HG03045 (cell line): ENCODE measurements around the gene MICAL3.

Source experiments
- ATAC-seq: cut with Tn5 transposase; IDR thresholded peaks from one replicate; pipeline ENCODE4 v1.9.1; 2021; ENCODE audit warnings: mild to moderate bottlenecking, moderate library complexity; ENCODE audit not compliant: unreplicated experiment

Gene MICAL3

DNA sequence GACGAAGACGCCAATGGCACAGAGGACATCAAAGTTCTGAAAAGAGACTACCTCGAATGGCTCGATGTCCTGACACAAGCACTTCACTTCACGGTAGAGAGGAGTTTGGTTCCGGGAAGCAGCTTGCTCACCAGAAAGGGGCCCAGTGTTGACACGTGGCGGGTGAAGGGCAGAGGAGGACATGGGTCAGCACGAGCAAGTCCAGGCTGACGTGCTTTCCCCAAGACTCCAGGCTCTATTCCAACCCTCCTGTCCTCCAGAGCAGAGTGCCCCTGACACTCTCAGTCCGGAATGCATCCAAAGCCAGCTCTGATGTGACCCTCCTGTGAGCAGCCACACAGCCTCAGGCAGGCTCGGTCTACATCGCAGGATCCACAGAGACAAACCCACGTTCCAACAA lies 172.6 kb downstream of the MICAL3 start:
- no peak for ATAC-seq

DNA sequence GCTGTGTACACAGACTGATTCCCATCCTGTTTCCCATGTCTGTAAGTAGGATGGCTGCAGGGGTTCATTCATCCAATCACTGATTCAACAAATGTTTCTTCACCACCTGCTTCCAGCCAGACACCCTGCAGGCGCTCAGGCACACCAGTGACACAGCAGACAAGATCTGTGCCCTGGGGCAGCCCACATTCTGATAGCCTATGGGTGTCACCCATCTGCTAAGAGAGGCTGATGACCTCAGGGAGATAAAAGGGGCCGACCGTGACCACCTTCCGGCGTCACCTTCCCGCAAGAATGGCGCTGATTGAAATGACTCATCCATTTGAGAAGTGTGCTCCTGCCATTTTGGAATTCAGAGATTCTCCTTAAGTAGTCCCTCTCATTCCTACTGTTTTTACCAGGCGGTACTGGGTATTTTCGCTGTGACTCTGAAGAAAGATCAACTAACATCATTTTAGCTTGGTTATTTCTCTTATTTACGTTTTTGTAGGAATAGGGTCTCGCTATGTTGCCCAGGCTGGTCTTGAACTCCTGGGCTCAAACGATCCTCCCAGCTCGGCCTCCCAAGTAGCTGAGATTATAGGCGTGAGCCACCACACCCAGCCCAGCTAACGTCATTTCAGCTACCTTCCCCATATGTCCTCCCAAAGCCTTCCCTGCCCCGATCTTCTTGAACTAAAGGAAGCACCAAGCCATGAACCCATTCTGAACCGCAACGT lies 176.8 kb downstream of the MICAL3 start:
- no peak for ATAC-seq

DNA sequence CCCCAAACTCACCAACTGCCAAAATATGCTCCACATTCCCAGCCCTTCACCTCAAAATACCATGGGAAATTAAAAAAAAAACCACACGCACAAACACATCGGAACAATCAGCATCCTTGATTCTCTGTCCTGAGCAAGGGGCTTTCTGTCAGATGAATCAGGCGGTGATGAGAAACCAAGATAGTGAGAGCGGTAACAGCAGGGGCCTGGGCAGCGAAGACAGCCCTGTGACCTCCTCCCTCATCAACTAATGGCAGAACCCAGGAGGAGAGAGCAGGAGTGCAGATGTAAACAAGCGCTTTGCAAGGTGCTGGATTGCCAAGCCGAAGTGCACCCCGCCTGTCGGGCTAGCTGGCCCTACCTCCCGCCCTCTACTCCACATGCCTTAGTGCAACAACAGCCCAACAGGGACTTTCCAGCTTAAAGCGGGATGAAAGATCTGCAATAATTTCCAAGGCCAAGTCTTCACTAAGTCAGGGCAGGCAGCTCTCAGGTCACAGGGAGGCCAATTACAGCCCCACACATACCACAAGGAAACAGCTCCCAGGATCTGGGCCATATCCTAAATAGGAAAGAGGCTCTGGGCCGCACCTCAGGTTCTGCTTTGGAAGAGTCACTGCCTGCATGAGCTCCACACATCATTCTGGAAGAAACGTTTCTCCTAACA lies 177.9 kb downstream of the MICAL3 start:
- ATAC-seq: no peak

DNA sequence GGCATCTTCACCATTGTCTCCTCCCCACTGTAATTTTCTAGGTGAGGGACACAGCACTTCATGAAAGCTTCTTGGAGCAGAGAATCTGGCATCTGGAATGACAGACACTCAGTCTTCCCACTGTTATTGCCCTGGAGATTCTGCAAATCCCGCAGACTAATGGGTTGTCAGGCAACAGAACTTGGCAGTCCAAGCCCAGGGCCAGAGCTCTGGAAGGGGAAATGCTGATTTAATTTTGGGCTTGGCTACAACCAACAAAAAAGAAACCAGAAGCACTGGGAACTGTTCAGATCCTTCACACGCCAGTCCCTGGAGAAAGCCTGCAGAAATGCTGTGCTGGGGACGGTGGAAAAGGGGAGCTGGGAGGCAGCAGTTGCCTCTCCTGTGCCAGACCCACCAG lies 178.6 kb downstream of the MICAL3 start:
- no peak for ATAC-seq

DNA sequence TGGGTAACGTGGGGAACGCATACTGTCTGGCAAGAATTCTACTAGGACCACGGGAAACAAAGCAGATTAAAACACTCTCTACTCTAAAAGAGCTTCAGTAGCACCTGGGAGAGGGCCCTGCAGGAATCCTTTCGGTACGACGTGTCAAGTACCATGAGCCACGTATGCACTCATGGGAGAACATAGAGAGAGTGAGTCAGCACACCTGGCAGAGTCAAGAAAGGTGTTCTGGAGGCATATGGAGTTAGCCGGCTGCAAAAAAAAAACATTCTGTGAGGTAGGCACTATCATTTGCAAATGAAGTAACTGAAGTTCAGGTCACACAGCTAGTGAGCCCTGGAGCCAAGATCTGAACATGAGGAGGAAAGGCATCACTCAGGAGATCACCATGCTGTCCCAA lies 179.0 kb downstream of the MICAL3 start:
- no peak for ATAC-seq

DNA sequence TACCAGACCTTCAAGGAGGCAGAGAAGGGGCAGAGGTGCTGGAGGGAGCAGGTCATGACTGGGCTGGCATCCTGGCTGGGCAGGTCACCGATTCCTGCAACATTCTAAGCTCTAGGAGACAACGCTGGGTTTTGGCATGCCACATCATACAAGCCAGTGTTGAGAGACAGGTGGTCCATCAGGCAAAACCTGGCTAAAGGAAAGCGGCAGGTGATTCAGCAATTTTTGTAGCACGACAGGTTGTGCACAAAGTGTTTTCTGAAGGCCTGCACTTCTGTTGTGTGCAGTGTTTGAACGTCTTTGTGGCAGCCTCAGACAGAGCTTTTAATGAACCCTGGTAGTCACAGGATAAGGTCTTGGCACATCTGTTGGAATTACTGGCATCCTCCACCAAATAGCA lies 180.2 kb downstream of the MICAL3 start:
- ATAC-seq: no peak

DNA sequence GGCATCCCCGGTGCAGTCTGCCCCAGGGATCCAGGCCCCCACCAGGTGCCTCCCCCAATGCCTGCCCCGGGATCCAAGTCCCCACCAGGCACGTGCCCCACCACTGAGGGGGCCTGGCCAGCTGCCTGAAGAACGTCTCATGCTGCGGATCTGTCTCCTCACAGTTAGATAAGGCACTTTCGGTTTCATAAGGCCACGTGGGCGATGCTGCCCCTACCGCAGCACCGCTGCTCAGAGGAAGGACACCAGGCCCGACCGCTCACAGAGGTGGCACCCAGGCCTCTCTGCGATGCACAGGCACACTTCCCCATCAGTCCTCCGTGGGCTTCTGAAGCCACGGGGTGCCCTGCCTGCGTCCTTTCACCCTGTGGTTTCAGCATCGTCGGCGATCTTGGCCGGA lies 182.0 kb downstream of the MICAL3 start:
- no peak for ATAC-seq

DNA sequence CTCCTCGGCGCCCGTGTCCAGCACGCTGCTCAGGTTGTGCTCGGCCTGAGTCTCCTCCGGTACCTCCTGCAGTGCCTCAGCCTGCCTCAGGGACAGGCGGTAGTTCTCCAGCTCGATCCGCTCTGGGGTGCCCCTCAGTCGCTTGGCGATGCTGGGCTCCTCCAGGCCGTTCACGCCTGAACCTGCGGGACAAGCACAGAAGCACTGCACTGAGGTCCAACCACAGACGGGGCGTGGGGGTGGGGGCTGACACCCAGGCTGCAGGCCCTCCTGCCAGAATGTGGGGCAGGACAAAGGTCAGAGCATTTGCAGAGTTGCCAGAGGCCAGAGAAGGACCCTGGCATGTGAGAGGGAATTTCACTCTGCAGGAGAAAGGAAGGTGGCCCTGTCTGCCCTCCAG lies 182.5 kb downstream of the MICAL3 start:
- ATAC-seq: no peak

DNA sequence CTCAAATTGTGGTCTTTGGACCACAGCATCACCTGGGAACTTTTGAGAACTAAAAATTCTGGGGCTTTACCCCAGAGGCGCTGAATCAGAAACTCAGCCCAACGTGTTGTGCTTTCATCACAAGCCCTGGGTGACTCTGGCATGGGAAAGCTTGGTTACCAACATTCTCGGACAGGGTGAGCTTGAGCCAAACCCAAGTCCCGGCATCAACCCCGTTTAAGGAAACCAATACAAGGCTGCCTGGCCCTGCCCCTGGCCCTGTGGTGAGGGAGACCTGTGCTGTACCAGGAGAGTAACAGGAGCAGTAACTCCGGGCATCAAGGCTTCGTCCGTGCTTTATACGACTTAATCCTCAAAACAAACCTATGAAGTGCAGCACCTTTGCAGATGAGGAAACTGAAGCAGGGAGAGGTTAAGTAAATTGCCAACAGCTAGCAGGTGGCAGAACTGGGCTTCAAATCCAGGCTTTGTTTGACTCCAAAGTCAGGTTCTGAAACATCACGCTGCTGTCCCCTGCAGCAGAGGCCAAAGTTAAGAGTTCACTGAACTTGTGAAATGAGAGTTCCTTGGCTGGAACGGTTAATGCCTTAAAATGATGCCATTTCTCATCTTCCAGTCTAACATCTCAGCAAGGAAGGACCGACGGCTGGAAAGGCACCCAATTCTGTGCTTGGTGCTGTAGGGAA lies 186.0 kb downstream of the MICAL3 start:
- no peak for ATAC-seq

DNA sequence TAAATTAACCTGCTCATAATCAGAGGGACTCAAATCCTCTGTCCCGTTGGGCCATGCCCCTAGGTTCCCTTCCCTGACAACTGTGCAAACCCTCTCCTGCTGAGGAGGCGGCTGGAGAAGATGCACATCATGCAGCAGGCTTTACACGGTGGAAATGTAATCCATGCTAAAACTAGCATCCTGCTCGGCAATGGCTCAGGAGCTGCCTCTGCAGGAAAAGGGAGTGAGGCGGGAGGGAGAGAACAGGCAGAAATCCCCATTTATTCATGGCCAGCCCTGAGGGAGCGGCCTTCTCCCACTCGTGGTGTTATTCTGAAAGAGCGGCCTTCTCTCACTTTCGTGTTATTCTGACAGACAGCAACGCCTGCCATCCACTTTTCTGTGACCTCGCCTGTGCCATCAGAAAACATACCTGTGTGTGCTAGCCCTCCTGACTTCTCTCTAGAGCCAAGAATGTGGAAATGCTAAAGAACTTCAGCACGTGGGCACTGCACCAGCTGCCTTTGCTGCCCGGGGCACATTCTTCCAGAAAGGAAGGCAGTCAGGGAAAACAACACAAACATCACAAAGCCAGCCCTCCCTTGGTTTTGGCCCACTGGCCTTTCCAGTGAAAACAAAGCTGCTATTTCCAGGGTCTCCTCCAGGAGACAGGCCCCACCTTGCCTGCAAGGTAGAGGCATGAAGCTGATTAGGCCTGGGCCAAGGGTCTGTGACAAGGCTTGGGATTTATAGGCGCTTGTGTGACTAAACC lies 187.2 kb downstream of the MICAL3 start:
- no peak for ATAC-seq

DNA sequence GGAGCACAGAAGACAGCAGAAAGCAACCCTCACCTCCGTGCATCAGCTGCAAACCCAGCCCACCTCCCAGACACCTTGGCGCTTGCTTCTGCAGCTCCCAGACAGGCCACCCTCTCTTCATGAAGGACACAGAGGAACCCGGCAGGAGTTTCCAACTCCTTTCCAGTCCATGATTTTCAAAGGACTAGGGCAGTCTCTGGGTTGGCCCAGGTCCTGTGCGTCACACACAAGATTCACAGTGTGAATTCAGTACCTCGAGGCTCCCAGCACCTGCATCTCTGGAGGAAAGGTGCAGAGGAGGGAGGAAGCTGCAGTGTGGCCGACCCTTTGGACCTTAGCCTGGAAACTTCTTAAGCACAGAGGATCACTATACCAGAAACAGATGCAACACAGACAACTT lies 189.1 kb downstream of the MICAL3 start:
- ATAC-seq: no peak

DNA sequence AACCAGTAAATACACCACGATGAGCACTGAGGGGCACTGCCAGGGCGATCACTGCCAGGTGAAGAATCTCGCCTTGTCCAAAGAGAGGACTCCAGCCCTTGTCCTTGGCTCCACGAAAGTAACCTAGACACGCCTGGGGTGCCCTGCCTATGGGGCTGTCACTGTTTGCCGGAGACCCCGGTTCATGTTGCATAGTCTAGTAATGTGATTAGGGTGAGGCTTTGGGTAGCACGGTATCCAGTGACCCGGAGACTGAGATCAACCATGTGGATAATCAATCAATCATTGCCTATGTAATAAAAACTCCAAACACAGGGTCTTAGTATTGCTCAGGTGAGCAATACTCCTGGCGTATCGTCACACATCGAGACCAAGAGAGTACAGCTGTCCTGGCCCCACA lies 190.9 kb downstream of the MICAL3 start:
- ATAC-seq: no peak

DNA sequence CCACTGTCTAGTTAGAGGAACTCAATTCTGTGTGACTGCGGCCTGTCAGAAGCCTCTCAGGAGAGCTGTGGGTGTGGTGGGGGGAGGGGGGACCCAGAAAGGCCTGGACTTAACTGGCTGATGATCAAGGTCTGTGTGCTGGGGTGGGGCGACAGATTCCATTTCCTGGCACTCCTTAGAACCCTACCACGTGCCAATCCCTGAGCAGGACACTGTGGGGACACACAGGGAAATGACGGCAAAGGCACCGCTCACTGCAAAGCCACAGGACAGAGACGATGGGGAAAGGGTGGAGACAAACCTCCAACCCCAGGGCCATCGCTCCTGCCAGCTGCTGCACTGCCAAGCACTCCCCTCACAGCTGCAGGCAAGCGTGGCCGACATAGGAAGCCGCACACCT lies 191.7 kb downstream of the MICAL3 start:
- no peak for ATAC-seq

DNA sequence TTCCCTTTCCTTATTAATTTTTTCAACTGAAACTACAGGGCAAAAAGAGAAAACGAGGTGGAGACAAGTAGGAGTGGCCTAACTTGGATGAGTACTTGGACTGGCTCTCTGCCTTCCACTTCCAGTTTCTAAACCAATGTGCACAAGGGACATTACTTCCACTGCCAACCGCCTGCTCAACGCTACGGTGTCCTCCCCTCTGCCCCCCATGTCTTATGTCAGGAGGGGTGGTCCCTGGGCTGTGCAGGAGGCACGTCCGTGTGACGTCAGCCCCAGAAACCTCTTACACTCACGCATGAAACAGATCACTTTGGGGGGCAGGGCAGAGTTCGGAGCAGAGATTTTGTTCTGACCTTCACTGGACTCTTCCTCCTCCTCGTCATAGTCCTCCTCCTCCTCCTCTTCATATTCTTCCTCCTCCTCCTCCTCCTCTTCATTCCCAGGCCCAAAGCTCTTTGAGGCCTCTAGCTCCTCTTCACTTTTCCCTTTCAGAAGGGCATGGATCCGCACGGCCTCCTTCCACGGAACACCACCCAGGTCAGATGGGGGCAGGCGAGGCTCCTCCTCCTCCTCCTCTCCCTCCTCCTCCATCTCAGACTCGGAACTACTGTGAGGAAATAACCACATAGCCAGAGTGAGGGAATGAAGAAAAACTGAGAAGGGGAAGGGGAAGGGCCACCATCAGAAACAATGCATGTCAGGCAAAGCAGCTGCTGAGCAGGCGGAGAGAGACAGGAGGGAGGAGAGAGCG lies 192.7 kb downstream of the MICAL3 start:
- no peak for ATAC-seq

DNA sequence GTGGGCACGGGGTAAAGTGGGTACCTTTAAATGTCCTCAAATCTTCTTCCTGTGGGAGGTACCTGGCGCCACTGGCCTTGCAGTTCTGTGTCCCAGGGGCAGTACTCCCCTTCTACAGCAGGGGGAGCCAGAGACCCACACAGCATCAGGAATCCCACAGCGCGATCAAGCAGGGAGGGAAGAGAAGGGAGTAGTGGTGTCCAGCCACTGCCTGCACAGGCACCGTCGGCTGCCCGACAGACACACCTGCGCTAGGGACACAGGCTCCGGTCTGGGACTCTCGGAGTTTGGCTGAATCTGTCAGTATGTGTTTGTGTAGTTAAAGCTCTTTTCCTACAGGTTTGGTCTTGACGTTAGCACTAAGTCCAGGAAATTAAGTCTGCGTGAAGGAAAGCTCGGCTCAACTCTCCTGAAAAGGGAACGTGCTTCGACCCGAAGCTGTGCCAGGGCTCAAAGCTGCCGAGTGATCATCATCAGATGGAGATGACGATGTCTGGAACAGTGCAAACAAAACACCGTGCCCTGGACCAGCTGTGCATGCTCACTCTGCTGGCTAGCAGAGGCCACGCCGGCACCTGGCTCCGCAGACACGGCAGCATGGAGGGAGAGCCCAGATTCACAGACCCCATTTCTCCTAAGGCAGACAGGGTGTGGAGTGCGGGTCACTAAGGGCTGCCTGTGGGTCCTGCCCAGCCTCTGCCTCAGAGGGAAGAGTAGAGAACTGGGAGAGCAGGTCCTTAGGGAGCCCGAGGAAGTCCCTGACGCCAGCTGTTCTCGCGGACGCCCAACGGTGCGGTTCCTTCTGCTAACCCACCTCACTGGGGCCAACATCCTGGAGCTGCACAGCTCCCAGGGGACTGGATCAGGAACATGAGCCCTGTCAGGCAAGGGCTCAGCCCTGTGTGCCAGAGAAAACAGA lies 194.1 kb downstream of the MICAL3 start:
- ATAC-seq: no peak

DNA sequence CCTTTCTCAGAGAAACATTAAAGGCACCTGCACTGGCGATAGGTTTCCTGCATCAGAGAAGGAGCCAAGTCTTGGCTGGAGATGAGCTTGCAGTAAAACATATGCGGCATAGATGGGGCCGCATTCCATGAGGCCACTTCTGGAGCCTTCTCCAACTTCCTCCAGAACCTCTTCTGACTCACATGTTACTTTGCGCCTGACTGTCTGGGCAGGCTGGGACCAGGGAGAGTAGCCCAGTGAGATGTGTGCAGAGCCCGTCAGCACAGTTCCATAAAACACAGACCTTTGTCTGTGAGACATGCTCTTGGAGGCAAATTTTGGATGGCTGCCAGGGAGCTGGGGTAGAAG lies 194.7 kb downstream of the MICAL3 start:
- ATAC-seq: no peak

DNA sequence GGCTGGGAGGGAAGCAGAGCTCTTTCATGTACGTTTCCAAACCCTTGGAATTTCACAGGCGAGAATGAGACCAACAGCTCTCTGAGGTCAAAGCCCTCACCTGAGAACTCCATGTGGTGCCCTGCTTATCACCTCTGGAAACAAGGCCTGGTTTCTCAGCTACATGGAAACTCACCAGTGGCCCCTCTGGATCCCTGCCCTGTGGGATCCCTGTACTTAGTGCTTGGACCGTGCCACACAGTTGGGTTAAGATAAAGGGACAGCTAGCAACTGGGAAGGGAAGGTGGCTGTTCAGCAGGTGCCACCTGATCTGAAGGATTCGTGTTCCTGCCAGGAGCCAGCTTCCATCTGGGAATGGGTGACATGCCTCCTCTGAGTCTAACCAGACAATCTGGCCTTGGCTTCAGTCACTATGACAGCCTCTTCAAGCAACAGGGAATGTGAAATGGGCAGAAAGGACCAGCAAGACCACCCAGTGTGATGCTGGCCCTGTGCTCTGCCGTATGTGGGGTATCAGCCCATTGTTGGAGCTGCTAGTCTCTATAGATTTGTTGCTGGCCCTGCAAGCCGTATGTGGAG lies 195.8 kb downstream of the MICAL3 start:
- ATAC-seq: no peak

DNA sequence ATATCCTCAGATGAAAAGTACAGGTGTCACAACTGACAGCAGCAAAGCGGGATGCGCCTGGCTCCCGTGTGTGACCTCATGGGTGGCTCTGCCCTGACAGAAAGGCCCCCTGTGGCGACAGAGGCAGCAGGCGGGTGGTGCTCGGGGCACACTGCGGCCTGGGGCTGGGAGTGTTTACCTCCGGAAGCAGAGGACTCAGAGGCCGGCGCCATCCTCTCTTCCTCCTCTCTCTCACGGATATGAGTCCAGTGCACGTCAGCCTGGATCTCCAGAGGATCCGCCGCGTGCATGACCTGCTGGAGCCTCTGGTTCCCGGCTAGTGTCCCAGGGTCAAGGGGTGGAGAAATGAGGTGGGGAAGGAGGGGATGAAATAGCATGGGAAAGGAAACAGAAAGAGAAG lies 196.9 kb downstream of the MICAL3 start:
- ATAC-seq: no peak

DNA sequence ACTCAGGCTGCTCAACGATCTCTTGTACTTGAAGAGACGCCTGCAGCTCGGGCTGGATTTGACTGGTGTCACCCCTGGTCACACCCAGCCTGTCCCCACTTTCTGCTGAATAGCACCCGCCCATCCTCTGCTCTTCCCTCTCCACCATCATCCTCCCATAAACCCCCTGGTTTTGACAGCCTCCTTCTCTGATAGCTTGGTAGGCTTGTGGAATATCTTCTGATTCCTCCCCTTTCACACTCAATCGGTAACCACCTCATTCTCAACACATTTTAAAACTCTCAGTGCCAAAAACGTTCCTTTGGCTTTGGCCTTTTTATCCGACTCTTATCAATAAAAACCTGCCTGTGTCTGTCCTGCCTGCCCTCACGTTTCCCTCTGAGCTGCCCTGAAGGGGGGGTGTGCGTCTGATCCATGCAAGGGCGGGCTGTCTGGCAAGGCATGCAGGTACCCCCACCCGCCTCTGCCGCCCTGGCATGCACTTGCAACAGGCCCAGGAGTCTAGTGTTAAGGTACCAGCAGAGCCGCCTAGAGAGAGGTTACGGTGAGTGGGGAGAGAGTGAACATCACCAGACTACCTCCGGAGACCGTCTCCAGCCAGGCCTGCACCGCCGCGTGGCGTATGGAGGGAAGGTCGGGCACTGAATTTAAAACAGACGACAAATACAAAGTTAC lies 198.3 kb downstream of the MICAL3 start:
- no peak for ATAC-seq
